ENCODE results near the gene C1QTNF8.

The C1QTNF8 gene

DNA sequence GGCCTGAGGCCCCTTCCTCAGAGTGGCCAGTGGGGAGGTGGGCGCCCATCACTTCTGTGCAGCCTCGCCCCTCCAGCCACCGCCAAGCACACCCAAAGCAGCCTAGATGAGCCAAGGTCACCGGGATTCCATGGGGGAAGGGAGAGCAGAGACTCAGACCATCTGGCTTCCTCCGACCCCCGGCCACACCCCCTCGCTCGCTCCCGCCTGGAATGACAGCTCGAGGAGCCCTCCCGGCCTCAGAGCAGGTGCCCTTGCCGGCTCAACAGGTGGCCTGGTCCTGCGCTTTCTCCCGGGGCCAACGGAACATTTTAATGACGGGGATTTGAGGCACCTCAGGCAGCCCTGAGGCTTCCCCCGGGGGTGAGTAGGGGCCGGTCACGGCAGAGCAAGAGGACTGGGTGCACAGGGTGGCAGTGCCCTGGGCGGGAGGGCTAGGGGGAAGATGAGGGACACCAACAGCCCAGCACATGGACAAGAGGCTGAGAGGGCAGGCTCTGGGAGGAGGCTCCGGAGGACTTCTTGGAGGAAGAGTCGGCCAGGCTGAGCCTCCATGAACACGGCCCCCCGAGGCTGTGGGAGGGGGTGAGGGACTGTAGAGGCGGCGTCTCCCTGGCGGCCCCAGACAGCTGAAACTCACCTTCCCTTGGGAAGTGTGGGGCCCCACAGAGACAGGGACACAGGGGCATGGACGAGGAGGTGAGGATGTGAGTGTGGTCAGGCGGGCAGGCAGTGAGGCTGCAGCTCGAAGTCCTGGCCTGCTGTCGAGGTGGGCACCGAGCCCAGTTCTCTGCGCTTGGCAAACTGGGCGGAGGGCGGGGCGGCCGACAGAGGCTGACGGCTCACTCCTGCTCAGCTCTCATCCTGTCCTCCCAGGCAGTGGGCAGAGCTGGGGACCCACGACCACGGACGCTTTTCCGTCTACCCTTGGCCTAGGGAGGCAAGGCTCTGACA is 12.5 kb upstream of the C1QTNF8 start:
- no peak overlapping the region for H3K4me3 ChIP-seq (ENCODE audit: low read length)
- no peak for TF ChIP-seq ZNF274 (IDR thresholded peaks at IDR 0.05; ENCODE audit: low read depth, low read length)

DNA sequence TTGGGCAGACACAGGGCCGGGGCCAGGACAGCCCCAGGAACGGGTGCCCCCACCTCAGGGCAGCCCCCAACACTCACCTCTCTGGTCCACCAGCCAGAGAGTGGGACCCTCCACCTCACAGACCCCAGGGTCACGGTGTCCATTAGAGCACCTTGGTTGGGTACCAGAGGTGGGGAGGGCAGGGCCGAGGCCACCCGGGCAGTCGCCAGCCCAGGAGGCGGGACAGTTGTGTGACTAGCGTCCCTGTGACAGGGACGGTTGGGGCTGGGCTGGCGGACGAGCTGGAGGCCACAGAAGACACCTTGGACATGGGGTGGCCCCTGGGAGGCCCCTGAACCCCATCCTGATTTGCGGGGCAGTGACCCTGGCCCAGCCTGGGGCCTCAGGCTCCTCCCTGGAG is 11.7 kb upstream of the C1QTNF8 start:
- no peak overlapping the region for H3K4me3 ChIP-seq (ENCODE audit: low read length)
- no peak for TF ChIP-seq ZNF274 (IDR thresholded peaks at IDR 0.05; ENCODE audit: low read depth, low read length)

DNA sequence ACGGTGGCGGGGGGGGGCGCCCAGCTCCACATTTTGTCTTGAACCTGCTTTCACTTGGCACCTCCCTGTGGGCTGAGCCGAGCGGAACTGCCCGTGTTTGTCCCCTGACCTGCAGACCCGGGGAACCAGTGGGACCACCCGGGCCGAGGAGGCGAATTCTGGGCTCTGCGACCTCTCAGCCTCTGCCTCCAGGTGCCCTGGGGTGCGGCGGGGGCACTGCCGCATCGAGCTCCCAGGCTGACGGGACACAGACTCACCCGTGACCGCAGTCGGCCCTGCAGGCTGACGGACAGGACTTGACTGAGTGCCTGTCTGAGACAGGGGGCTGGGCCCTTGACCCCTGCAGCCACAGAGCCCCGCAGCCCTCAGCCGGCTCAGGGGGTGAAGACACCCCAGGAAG is 11.1 kb upstream of the C1QTNF8 start:
- TF ChIP-seq ZNF274 (IDR thresholded peaks at IDR 0.05; ENCODE audit: low read depth, low read length), result no peak

DNA sequence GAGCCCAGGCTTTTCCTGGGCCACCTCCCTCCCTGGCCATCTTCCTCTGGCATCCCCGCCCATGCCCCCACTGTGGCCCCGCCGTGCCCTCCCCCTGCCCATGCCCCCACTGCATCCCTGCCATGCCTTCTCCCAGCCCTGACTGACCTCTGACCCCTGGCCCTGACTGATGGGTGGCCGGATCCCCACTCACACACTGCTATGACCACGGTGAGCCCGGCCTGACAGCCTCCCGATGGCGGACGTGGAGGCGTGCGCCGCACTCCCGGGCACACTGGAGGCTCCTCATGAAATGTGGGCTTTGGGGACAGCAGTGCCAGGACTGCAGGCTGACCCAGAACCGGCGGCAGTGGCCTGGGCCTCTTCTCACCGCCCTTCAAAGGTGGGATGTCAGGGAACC is 10.6 kb upstream of the C1QTNF8 start:
- no peak overlapping the region for H3K4me3 ChIP-seq (ENCODE audit: low read length)
- no peak for TF ChIP-seq ZNF274 (IDR thresholded peaks at IDR 0.05; ENCODE audit: low read depth, low read length)

More for the DNA sequence above, 11.1 kb upstream of the C1QTNF8 start:
- no peak overlapping the region for H3K4me3 ChIP-seq (ENCODE audit: low read length)

DNA sequence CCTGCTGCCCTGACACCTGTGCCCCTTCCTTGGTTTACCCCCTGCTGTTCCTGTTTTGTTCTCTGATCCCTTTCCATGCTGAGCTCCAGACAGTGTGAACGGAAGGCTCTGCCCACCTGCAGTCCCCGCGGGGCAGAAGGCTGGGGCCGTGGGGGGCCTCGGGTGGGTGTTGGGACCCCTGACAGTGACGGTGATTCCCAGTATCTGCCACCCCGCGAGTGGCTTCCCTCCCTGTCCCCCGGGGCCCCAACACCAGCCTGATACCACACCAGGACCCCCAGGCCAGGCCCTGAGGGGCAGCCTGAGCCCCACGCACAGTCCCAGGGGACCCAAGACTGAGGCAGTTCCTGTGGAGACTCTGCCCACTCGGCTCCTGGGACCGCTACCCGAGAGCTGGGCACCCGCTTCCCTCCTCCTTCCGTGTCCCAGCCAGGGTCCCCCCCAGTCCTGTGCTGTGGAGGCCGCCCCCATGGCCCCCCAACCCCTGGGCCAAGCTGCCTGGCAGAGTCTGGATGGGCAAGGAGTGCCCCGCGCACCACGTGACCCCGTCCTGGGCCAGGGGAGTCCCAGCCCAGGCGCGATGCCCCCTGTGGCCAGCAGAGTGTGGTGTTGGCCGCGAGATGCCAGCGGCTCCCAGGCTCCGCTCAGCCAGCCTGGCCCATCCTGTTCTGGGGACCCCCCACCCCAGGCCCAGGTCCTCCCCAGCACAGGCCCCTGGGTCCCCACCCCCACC is 10.0 kb upstream of the C1QTNF8 start:
- TF ChIP-seq ZNF274 (IDR thresholded peaks at IDR 0.05; ENCODE audit: low read depth, low read length), result no peak
- H3K4me3 ChIP-seq (ENCODE audit: low read length), result no peak overlapping the region

DNA sequence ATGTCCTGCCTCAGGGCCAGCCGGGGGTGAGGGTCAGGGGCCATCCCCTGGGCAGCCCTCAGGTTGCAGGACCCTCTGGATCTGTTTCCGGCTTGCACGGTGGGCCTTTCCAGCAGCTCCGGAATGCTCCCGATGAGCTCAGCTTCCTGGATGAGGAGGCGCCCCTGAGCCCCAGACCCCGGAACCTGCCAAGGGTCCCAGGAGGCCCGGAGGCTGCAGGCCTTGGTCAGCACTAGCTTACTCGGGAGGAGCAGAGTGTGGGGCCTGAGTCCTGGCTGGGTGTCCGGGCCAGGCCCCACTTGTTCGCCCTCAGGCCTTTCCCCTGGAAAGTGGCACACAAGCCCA is 7.6 kb upstream of the C1QTNF8 start:
- no peak for TF ChIP-seq ZNF274 (IDR thresholded peaks at IDR 0.05; ENCODE audit: low read depth, low read length)
- H3K4me3 ChIP-seq (ENCODE audit: low read length), result no peak overlapping the region

DNA sequence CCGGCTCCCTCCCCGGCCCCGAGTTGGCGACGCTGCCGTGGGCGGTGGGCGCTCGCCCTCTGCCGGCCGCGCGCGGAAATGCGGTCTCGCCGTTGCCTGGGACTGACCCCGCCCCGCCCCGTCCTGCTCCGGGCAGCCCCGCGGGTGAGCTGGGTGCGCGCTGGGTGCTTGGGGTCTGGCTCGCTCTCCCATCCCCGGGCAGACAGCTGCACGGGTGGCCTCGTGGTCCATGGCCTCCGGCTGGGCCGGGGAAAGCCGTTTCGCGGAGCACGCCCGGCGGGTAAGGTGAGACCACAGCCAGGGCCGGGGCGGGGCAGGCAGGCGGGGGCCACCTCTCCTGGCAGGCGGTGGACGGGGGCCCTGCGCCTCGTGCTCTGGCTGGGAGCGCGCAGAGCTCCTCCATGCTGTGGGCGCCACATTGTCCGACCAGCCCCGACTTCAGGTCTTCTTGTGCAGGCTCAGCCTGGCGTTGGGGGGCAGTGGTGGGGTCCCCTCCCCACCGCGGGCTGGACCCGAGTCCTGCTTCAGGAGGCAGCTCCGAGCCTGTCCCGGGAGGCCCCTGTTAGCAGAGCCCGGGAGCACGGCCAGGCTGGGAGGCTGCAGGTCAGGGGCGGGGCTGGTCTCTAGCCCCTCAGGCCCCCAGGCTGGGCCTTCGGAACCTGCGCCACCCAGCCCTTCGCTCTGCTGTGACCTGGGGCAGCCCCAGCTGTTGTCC is 7.0 kb upstream of the C1QTNF8 start:
- H3K4me3 ChIP-seq (ENCODE audit: low read length), result no peak overlapping the region
- TF ChIP-seq ZNF274 (IDR thresholded peaks at IDR 0.05; ENCODE audit: low read depth, low read length), result no peak

DNA sequence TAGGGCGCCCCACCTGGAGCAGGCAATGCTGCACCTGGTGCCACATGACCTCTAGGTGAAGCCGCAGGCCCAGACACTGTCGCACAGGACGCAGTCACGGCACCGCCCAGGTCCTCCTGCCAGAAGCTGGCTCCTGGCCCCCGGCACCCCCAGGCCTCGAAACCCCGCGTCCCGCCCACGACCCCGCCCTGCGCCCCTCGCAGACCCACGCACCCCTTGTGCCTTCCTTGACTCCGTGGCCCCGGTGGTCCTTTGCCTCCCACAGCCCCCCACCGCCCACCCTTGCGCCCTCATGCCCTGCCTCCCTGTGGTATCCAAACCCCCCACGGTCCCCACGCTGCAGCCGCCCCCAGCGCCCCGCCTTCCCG is 6.3 kb upstream of the C1QTNF8 start:
- H3K4me3 ChIP-seq (ENCODE audit: low read length), result no peak overlapping the region
- TF ChIP-seq ZNF274 (IDR thresholded peaks at IDR 0.05; ENCODE audit: low read depth, low read length), result no peak

DNA sequence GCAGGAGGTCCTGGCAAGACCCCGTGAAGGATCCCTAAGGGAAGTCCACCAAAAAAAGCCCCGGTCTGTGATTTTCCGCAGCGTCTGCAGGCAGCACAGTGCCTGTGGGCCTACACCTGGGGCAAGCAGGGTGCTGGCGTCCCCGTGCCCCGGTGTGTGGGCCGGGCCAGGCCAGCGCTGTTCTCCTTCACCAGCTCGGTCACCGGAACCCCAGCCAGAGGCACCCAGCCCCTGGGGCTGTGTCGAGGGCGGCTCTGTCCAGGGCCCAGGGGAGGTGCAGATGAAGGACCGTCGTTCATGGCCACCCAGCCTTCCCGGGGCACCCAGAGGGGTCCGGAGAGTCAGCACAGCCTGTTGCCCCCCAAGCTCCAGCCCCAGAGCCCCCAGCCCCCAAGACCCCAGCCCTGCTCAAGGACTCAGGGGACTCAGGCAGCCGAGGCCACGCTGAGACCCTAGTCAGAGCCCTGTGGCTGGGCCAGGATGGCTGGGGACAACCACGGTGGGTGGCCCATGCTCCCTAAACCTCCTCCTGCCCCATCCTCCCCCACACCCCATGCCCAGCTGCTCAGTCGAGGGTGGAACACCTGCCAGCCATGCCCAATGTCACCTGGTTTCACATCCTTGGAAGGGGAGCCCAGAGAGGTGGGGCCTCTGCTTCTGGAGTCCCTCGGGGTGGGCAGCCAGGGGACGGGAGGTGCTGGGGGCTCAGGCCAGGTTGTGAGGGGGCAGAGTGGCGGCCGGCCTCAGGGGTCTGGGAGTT is 5.7 kb upstream of the C1QTNF8 start:
- no peak for TF ChIP-seq ZNF274 (IDR thresholded peaks at IDR 0.05; ENCODE audit: low read depth, low read length)
- no peak overlapping the region for H3K4me3 ChIP-seq (ENCODE audit: low read length)

DNA sequence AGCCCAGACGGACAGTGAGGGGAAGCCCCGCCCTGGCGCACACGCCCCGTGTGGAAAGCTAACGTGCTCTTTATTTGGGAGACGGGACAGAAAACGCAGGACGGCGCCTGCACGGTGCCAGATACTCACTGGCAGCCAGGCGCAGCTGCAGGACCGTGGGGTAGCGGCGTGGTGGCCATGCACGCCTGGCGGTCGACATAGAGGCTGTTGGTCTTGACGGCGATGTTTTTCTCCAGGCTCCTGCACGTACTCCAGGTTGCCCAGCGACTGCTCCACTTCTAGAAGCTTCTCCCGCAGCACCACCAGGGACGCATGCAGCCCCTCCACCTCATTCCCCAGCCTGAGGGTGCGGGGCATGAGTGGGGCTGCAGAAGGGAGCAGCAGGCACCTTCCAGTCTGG is 5.1 kb upstream of the C1QTNF8 start:
- H3K4me3 ChIP-seq (ENCODE audit: low read length), result no peak overlapping the region
- no peak for TF ChIP-seq ZNF274 (IDR thresholded peaks at IDR 0.05; ENCODE audit: low read depth, low read length)

DNA sequence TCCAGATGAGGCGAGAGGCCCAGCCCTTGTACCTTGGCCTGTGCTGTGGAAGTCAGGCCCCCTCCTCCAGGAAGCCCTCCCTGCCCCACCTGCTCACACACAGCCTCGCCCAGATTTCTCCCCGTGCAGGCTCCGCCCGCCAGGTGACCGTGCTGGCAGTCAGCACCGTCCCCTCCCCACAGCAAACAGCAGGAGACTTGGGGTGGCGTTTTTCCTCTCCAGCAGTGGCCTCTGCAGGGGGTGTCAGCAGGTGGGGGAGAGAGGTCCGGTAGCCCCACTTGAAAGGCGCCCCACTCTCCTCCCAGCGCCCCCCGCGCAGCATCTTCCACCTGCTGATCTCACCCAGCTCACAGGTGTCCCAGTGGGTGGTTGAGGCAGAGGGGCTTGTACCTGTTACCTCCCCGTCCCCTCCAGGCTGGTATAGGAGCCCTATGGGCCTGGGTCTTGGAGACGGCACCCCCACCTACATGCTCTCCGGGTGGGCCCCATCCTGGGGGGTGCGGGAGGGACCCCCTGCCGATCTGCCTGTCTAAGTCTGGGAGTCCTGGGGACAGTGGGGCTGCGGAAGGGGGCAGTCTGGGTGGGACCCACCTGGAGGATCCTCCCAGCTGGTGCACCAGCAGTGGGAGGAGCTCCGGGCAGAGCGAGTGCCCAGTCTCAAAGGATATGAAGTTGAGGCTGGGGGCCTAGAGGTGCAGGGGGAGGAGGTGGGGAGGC is 4.2 kb upstream of the C1QTNF8 start:
- no peak for TF ChIP-seq ZNF274 (IDR thresholded peaks at IDR 0.05; ENCODE audit: low read depth, low read length)
- no peak overlapping the region for H3K4me3 ChIP-seq (ENCODE audit: low read length)

DNA sequence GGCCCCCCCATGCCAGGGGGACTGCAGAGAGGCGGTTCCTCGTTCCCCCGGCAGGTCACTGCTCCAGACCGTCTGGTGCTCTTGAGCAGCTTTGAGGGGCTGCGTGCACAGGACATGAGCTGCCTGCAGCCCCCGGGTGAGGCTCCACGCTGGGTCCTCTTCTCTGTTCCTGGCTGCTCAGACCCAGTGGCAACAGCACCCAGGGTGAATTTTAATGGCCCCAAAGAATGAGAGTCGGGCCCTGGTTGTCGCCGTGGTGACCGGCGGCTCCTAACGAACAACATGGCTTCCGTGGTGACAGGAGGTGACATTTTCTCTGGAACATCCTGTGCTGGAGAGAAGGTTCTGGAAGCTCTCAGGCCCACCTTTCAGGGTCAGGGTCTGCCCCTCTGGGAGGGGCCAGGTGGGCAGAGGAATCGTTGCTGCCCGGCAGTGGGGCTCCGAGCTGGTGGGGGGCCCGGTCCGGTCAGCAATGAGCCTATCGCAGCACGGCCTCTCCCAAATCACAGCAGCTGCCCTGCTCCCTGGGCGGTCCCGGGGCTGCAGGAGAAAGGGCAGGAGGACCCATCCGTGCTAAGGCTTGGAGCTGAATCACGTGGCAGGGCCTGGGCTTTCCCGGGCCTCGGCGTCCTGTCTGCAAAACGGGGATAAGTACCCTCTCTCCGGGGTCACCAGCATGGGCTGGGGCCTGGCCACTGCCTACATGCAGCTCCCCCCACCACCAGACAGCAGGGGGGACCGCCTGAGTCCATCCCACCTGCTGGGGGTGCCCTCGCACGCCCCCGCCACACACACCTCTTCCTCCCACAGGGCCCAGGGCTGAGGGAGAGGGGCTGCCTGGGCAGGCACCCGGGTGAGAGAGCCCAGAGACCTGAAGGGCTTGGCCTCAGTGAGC is 3.4 kb upstream of the C1QTNF8 start:
- H3K4me3 ChIP-seq (ENCODE audit: low read length), result no peak overlapping the region
- no peak for TF ChIP-seq ZNF274 (IDR thresholded peaks at IDR 0.05; ENCODE audit: low read depth, low read length)

All from GM08714 (cell line).